SK-N-SH (cell line): ENCODE results near the gene STEAP3. TPM values are rescaled to one million over a fixed set of nuclear protein-coding genes. Genes with fewer than 3 reads are reported as not detected.

ENCODE experiments used
- CTCF ChIA-PET: fragments of 300-600, 350-600 bp; formaldehyde crosslinking; extraction: SDS; loops from one replicate; lab custom pipeline; 2021; lab: Yijun Ruan, JAX
- POLR2A ChIA-PET: fragments of 350-600 bp; sonication (Branson Sonifier 250); formaldehyde crosslinking; extraction: SDS; loops from one replicate; lab custom pipeline; 2020; ENCODE audit warnings: antibody characterized with exemption, inconsistent platforms; lab: Yijun Ruan, JAX
- DNase-seq: peaks from one replicate; pipeline ENCODE4 v3.0.0; 2012
- H2AFZ ChIP-seq: fragments of 200-600 bp; sonication (generic); 2 replicates; pipeline ENCODE4 v1.8.1; 2016; ENCODE audit warnings: antibody characterized with exemption, mild to moderate bottlenecking, low read depth
- H3F3A ChIP-seq: fragments of 200-600 bp; sonication (generic); replicated peaks from 2 replicates; pipeline ENCODE3; 2016; ENCODE audit warnings: antibody characterized with exemption, mild to moderate bottlenecking; ENCODE audit not compliant: insufficient read depth
- H3K27ac ChIP-seq, 2 experiments: fragments of 200-500 bp in 1 of 2; fragments of 200-600 bp in 1 of 2; sonication (Bioruptor generic) in 1 of 2; sonication (generic), shearing (Covaris generic) in 1 of 2; 2 replicates each; pipeline versions ENCODE4 v1.5.1 to v1.6.1; 2014 to 2016; ENCODE audit warnings: low read depth in 2 of 2, inconsistent platforms in 1 of 2, low read length in 1 of 2, mild to moderate bottlenecking in 1 of 2, mixed read lengths in 1 of 2
- H3K27me3 ChIP-seq: fragments of 200-600 bp; sonication (generic), shearing (Covaris generic); 2 replicates; pipeline ENCODE4 v1.6.1; 2016; ENCODE audit warnings: mixed run types; ENCODE audit not compliant: insufficient read depth
- H3K36me3 ChIP-seq, 2 experiments: fragments of 200-500 bp in 1 of 2; fragments of 200-600 bp in 1 of 2; sonication (Bioruptor generic) in 1 of 2; sonication (generic) in 1 of 2; replicated peaks in 1 of 2; 2 replicates each; pipeline versions ENCODE3 to v1.5.1; 2014 to 2016; ENCODE audit warnings: low read length in 1 of 2, mild to moderate bottlenecking in 1 of 2; ENCODE audit not compliant: insufficient read depth in 2 of 2, control insufficient read depth in 1 of 2
- H3K4me1 ChIP-seq, 2 experiments: fragments of 200-500 bp in 1 of 2; fragments of 200-600 bp in 1 of 2; sonication (Bioruptor generic) in 1 of 2; sonication (generic), shearing (Covaris generic) in 1 of 2; 2 replicates each; pipeline versions ENCODE4 v1.5.1 to v1.6.1; 2014 to 2016; ENCODE audit warnings: low read depth in 1 of 2, low read length in 1 of 2, mixed run types in 1 of 2; ENCODE audit not compliant: insufficient read depth in 2 of 2, control insufficient read depth in 1 of 2
- H3K4me2 ChIP-seq: fragments of 200-600 bp; sonication (generic), shearing (Covaris generic); 2 replicates; pipeline ENCODE4 v1.6.1; 2017; ENCODE audit warnings: mixed run types
- H3K4me3 ChIP-seq, 2 experiments: fragments of 200-500 bp in 1 of 2; fragments of 200-600 bp in 1 of 2; sonication (Bioruptor generic) in 1 of 2; sonication (generic), shearing (Covaris generic) in 1 of 2; 2 replicates each; pipeline versions ENCODE4 v1.5.1 to v1.8.1; 2014 to 2016; ENCODE audit warnings: low read depth in 2 of 2, inconsistent platforms in 1 of 2, low read length in 1 of 2, mild to moderate bottlenecking in 1 of 2, mixed read lengths in 1 of 2, moderate library complexity in 1 of 2
- H3K79me2 ChIP-seq: fragments of 200-600 bp; sonication (generic); 2 replicates; pipeline ENCODE4 v1.8.1; 2017; ENCODE audit warnings: mild to moderate bottlenecking; ENCODE audit not compliant: insufficient read depth
- H3K9ac ChIP-seq: fragments of 200-600 bp; sonication (generic); 2 replicates; pipeline ENCODE4 v1.6.1; 2017; ENCODE audit warnings: mixed run types
- H3K9me2 ChIP-seq: fragments of 200-600 bp; sonication (generic); 2 replicates; pipeline ENCODE4 v1.6.1; 2017; ENCODE audit warnings: mixed run types
- H3K9me3 ChIP-seq: fragments of 200-600 bp; sonication (generic); 2 replicates; pipeline ENCODE4 v1.6.1; 2017; ENCODE audit warnings: mixed run types, mild to moderate bottlenecking, moderate library complexity
- H4K20me1 ChIP-seq: fragments of 200-600 bp; sonication (generic); 2 replicates; pipeline ENCODE4 v1.6.1; 2017; ENCODE audit warnings: mild to moderate bottlenecking, mixed run types; ENCODE audit not compliant: insufficient read depth
- EP300 ChIP-seq, 2 experiments: IDR thresholded peaks; 2 replicates each; pipeline versions ENCODE4 v1.4.0 to v1.6.1; 2012; ENCODE audit warnings: borderline replicate concordance in 1 of 2, low read depth in 1 of 2, low read length in 1 of 2
- EZH2phosphoT487 ChIP-seq: fragments of 200-600 bp; sonication (generic); IDR thresholded peaks from 2 replicates; pipeline ENCODE4 v1.6.1; 2017; ENCODE audit warnings: low read depth, mixed run types, mild to moderate bottlenecking, antibody characterized with exemption, moderate library complexity, borderline replicate concordance
- FOSL2 ChIP-seq: IDR thresholded peaks from 2 replicates; pipeline ENCODE4 v1.4.0; 2012; ENCODE audit warnings: low read depth, mild to moderate bottlenecking, moderate library complexity, borderline replicate concordance
- FOXM1 ChIP-seq: IDR thresholded peaks from 2 replicates; pipeline ENCODE4 v1.4.0; 2012; ENCODE audit warnings: low read depth, mild to moderate bottlenecking
- GATA2 ChIP-seq: sonication (generic); formaldehyde crosslinking; IDR thresholded peaks from 2 replicates; pipeline ENCODE4 v1.5.0; 2020; ENCODE audit warnings: mild to moderate bottlenecking, missing genetic modification reagents
- JUND ChIP-seq: IDR thresholded peaks from 2 replicates; pipeline ENCODE4 v1.4.0; 2012
- MXI1 ChIP-seq: IDR thresholded peaks from 2 replicates; pipeline ENCODE4 v1.6.1; 2012; ENCODE audit warnings: mild to moderate bottlenecking, low read depth, low read length, improper control_type of control experiment
- NFIC ChIP-seq: IDR thresholded peaks from 2 replicates; pipeline ENCODE4 v1.4.0; 2012; ENCODE audit warnings: borderline replicate concordance
- POLR2AphosphoS5 ChIP-seq: IDR thresholded peaks from 2 replicates; pipeline ENCODE4 v1.6.1; 2012; ENCODE audit warnings: low read depth, low read length
- RAD21 ChIP-seq: IDR thresholded peaks from 2 replicates; pipeline ENCODE4 v1.6.1; 2012; ENCODE audit warnings: mild to moderate bottlenecking, low read length
- RXRA ChIP-seq: IDR thresholded peaks from 2 replicates; pipeline ENCODE4 v1.4.0; 2012; ENCODE audit warnings: low read depth, mild to moderate bottlenecking, borderline replicate concordance
- SMC3 ChIP-seq: IDR thresholded peaks from 2 replicates; pipeline ENCODE4 v1.6.1; 2012; ENCODE audit warnings: low read depth, low read length, improper control_type of control experiment
- TAF1 ChIP-seq: IDR thresholded peaks from 2 replicates; pipeline ENCODE4 v1.6.1; 2012; ENCODE audit warnings: low read depth, mild to moderate bottlenecking, low read length, moderate library complexity, borderline replicate concordance
- YY1 ChIP-seq: IDR thresholded peaks from 2 replicates; pipeline ENCODE4 v1.4.0; 2012; ENCODE audit warnings: low read depth, mild to moderate bottlenecking
- WGBS: methylation state at CpG from one replicate; pipeline ENCODE4 v1.1.6; 2017; ENCODE audit warnings: low lambda C conversion rate; 5-methylcytosine and 5-hydroxymethylcytosine counted together
- polyA plus RNA-seq, 3 experiments: library from polyadenylated mRNA; depleted of rRNA; stranded (reverse); fragments of >200 nt; gene quantifications; 2 replicates each; pipeline ENCODE4 v1.2.3, GENCODE V29; 2012
- TF ChIP-seq, protein P1 (sequence below): fragments of 150-350 bp; IDR thresholded peaks from 2 replicates; pipeline ENCODE4 v1.6.1; 2016; ENCODE audit warnings: mild to moderate bottlenecking, low read depth, low read length
- TF ChIP-seq, protein P2 (sequence below): IDR thresholded peaks from 2 replicates; pipeline ENCODE4 v1.4.0; 2012; ENCODE audit warnings: low read depth
- TF ChIP-seq, protein P3 (sequence below): IDR thresholded peaks from 2 replicates; pipeline ENCODE4 v1.4.0; 2012; ENCODE audit warnings: low read depth, borderline replicate concordance
- TF ChIP-seq, protein P4 (sequence below): fragments of 200-600 bp; sonication (generic); IDR thresholded peaks from 2 replicates; pipeline ENCODE4 v1.6.1; 2017; ENCODE audit warnings: antibody characterized with exemption, mild to moderate bottlenecking, moderate library complexity
- TF ChIP-seq, protein P5 (sequence below): fragments of 150-350 bp; IDR thresholded peaks from 2 replicates; pipeline ENCODE4 v1.6.1; 2017; ENCODE audit warnings: antibody characterized with exemption, low read length, low read depth, borderline replicate concordance

Gene STEAP3
- polyA plus RNA-seq, 1 of the 3 experiments (the other 2 are of a cell fraction) = 30.6 TPM

DNA sequence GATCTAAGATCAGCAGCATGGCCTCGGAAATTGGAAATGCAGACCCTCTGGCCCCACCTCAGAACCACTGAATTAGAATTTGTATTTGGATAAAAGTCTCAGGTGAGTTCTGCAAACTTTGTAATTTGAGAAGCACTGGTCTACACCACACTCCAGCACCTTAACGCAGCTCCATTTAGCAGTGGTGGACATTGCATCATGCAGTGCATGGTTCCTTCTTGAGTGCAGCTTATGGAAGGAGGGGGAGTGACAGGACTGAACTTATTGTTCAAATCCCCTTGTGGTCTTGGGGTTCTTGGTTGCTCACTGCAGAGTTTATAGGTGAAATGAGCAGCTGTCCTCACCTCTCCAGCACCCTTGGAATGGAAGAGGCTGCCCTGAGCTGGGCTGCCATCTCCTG, 17.4 kb upstream of the STEAP3 start:
- no peaks in the 10 kb centered on the region for H3K9me2 ChIP-seq
- POLR2A ChIA-PET = no interaction called here
- TF ChIP-seq, protein P1, sequence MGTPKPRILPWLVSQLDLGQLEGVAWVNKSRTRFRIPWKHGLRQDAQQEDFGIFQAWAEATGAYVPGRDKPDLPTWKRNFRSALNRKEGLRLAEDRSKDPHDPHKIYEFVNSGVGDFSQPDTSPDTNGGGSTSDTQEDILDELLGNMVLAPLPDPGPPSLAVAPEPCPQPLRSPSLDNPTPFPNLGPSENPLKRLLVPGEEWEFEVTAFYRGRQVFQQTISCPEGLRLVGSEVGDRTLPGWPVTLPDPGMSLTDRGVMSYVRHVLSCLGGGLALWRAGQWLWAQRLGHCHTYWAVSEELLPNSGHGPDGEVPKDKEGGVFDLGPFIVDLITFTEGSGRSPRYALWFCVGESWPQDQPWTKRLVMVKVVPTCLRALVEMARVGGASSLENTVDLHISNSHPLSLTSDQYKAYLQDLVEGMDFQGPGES = no peak
- TF ChIP-seq RAD21 (no peak), SMC3 (no peak), NFIC (no peak), EP300 (IDR thresholded peaks at IDR 0.05; ENCODE audit: borderline replicate concordance in 1 of 2, low read depth in 1 of 2, low read length in 1 of 2) (no peak), FOSL2 (no peak), FOXM1 (no peak), EZH2phosphoT487 (no peak)
- TF ChIP-seq, protein P2, sequence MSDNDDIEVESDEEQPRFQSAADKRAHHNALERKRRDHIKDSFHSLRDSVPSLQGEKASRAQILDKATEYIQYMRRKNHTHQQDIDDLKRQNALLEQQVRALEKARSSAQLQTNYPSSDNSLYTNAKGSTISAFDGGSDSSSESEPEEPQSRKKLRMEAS = no peak
- TF ChIP-seq, protein P3, sequence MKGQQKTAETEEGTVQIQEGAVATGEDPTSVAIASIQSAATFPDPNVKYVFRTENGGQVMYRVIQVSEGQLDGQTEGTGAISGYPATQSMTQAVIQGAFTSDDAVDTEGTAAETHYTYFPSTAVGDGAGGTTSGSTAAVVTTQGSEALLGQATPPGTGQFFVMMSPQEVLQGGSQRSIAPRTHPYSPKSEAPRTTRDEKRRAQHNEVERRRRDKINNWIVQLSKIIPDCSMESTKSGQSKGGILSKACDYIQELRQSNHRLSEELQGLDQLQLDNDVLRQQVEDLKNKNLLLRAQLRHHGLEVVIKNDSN = no peak
- TF ChIP-seq, protein P4, sequence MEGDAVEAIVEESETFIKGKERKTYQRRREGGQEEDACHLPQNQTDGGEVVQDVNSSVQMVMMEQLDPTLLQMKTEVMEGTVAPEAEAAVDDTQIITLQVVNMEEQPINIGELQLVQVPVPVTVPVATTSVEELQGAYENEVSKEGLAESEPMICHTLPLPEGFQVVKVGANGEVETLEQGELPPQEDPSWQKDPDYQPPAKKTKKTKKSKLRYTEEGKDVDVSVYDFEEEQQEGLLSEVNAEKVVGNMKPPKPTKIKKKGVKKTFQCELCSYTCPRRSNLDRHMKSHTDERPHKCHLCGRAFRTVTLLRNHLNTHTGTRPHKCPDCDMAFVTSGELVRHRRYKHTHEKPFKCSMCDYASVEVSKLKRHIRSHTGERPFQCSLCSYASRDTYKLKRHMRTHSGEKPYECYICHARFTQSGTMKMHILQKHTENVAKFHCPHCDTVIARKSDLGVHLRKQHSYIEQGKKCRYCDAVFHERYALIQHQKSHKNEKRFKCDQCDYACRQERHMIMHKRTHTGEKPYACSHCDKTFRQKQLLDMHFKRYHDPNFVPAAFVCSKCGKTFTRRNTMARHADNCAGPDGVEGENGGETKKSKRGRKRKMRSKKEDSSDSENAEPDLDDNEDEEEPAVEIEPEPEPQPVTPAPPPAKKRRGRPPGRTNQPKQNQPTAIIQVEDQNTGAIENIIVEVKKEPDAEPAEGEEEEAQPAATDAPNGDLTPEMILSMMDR = no peak

DNA sequence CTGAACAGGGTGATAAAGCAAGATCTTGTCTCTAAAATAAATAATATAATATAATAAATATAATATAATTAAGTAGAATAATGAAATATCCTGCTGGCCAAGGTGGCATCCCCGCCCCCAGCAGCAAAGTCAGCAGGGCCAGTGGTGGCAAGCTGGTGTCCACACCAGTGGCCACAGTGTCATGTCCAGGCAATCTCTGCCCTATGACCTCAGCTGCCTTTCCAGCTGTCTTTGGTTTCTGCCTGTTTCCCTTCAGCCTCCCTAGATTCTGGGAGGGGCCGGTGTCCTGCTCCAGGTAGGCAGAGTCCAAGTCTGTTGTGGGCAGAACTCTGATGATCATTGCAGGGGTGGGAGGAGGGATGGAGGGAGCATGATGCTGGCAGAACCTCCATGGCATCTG, 16.2 kb upstream of the STEAP3 start:
- H3F3A ChIP-seq = no peaks in the 10 kb centered on the region
- no peaks in the 10 kb centered on the region for H3K79me2 ChIP-seq
- no peaks in the 10 kb centered on the region for H3K4me1 ChIP-seq
- CTCF ChIA-PET = no interaction called here
- no peaks in the 10 kb centered on the region for H3K9me3 ChIP-seq
- H2AFZ ChIP-seq = no peak overlapping the region
- H3K4me3 ChIP-seq = no peak overlapping the region
- no peaks in the 10 kb centered on the region; the same call in 1 of the 2 replicates for H3K27me3 ChIP-seq
- no peak overlapping the region for H3K27ac ChIP-seq
- no peaks in the 10 kb centered on the region for H4K20me1 ChIP-seq
- POLR2A ChIA-PET = no interaction called here
- 19% methylated on average over 1 of the region's 2 CpGs for WGBS
- no peaks in the 10 kb centered on the region for H3K36me3 ChIP-seq
- no peaks in the 10 kb centered on the region for H3K9me2 ChIP-seq
- H3K9ac ChIP-seq = no peak overlapping the region
- no peak overlapping the region for H3K4me2 ChIP-seq
- DNase-seq = no peak
- TF ChIP-seq GATA2 (CRISPR knock-in tag) (no peak), EP300 (IDR thresholded peaks at IDR 0.05; ENCODE audit: borderline replicate concordance in 1 of 2, low read depth in 1 of 2, low read length in 1 of 2) (no peak), TAF1 (no peak), RAD21 (no peak), RXRA (no peak), JUND (no peak), YY1 (no peak), POLR2AphosphoS5 (no peak), NFIC (no peak), MXI1 (no peak)
- TF ChIP-seq, protein P5, sequence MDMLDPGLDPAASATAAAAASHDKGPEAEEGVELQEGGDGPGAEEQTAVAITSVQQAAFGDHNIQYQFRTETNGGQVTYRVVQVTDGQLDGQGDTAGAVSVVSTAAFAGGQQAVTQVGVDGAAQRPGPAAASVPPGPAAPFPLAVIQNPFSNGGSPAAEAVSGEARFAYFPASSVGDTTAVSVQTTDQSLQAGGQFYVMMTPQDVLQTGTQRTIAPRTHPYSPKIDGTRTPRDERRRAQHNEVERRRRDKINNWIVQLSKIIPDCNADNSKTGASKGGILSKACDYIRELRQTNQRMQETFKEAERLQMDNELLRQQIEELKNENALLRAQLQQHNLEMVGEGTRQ = no peak
- TF ChIP-seq, protein P2 = no peak

More for the DNA sequence above, 17.4 kb upstream of the STEAP3 start:
- no peak for DNase-seq
- Histone ChIP-seq H2AFZ (no peak overlapping the region), H3K4me3 (no peak overlapping the region), H3K9me3 (no peaks in the 10 kb centered on the region), H3K4me1 (no peaks in the 10 kb centered on the region), H3K79me2 (no peaks in the 10 kb centered on the region), H3K4me2 (no peak overlapping the region), H3K27ac (no peak overlapping the region), H3K27me3 (no peaks in the 10 kb centered on the region; the same call in 1 of the 2 replicates), H3F3A (no peaks in the 10 kb centered on the region), H3K9ac (no peak overlapping the region), H4K20me1 (no peaks in the 10 kb centered on the region), H3K36me3 (no peaks in the 10 kb centered on the region)
- 44% methylated on average over 2 of the region's 2 CpGs for WGBS
- CTCF ChIA-PET = no interaction called here
